Renal pelvis (tissue), 4 donors: ENCODE data around the gene MVB12A. TPM values are rescaled to one million over a fixed set of nuclear protein-coding genes. Genes with fewer than 3 reads are reported as not detected.

Experiments
- DNase-seq: peaks from one replicate; pipeline ENCODE4 v3.0.0-alpha.2; 2013
- polyA plus RNA-seq, 3 donors: library from polyadenylated mRNA; unstranded; fragments of 120-200 nt; gene quantifications; one replicate each; pipeline ENCODE4 v1.2.1, GENCODE V29; 2013; ENCODE audit not compliant: insufficient read length in 3 of 3

Gene MVB12A
- polyA plus RNA-seq, 3 donors, result 68.3 to 87.5 (median 73.0) TPM

DNA sequence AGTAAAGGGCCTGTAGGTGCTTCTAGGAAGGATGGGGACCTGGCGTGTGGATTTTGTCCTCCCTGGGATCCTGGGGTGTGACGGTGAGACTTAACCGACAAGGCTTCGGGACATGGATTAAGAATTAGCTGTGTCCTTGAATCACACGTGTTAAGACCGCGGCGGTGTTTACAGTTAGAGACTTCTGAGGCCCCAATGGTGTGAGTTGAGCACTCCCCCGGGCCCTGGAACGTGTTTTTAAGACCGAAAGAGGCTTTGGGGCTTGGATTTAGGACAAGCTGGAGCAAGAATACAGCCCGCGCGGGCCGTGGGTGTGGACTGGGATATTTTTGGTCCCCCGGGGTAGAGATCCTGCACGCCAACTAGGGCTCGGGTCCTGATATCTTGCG, 49.2 kb downstream of the MVB12A start:
- DNase-seq, result no peak

DNA sequence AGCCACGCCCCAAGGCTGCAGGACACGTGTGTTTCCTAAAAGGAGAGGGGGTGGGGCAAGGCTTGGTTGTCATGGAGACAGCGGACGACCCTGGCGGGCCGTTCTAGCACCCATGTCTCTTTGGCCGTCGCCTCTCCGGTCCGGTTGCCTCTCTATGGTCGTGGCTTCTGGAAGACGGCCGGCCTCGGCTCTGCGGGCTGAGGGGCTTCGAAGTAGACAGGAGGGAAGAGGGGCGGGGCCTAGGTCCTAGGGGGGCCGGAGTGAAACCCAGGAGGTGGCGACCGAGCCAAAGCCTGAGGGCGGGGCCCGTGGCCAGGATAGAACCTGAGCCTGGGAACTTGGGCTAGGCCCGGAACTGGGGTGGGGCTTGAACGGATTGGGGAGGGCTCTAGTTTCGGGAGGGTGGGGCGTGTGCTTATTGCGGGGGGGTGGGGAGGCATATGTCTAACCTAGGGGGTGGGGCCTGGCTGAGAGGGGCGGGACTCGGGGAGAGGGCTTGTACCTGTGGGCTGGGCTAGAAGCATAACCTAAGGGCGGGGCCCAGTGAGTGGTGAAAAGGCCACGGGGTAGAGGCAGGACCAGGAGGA, 49.7 kb downstream of the MVB12A start:
- DNase-seq, result peak; percentile 89

DNA sequence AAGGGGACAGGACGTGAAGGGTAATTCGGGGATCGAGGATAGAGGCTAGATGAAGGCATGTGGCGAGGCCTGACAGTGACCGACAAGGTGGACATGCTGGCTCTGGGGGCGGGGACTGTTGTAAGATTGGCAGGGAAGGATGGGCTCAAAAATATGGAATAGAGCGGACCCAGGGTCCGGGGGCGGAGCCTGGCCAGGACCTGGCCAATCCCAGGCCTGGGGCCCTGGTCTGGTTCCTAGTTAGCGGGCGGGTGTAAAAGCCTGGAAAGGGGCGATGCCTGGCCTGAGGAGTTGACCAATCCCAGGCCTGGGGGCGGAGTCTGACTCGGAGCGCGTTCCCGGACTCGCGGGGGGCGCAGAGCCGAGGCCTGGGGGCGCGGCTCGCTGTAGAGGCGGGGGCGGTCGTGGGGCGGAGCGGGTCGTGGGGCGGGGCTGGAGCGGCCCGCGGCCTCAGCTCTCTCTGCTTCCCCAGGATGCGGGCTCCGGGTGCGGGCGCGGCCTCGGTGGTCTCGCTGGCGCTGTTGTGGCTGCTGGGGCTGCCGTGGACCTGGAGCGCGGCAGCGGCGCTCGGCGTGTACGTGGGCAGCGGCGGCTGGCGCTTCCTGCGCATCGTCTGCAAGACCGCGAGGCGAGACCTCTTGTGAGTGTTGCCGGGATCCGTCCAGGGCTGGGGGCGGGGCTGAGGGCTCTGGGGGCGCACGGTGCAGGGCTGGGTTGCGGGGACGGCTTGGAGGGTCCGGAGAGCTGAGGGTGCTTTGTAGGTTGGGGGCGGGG, 50.4 kb downstream of the MVB12A start, which contains the start of gene SLC27A1:
Gene SLC27A1 (plus strand): TSS at position 457 of the 774 bp plus-strand sequence. CDS start 17 bp downstream, at position 474.
- DNase-seq, result peak; percentile 99

DNA sequence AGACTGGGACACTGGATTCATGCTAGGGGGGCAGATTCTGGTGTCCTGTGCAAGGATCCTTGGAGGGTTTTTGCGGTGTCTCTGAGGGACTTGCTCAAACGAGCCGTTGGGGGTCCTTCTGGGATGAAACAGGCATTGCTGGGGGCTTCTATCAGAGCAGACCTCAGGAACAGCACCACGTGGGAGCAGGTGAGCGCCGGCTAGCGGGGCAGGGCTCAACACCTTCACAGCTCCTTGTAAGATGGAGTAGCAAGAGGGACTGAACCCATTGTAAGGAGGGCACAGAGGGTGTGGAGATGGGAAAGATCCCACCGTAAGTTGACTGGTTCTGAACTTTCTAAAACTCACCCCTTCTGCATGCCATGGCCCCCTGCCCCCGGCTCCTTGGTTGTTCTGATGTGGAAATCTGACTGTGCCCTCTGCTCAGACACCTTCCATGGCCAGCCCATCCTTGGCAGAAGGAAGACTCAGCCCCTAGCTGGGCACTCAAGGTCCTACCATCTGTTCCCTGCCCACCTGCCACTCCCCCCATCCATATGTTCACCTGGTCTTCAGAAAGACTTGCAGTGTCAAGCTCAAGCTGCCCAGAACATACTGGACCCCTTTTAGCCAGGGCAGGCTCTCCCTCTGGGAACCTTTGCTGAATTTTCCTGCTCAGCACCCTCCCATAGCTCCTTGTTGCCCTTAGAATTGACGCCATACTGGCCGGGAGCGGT, 51.7 kb downstream of the MVB12A start:
- no peak for DNase-seq

- no peak for DNase-seq
Measured at GRCh38 chr19:17473041-17473440, 53.2 kb downstream of the MVB12A start.

Other genes starting within 250 kb of the MVB12A start
- gene USE1, start 204.7 kb upstream of the MVB12A start, polyA plus RNA-seq, result 10 to 100 TPM; 27.1 to 35.5 (median 29.1) TPM
- 10 to 100 TPM; 20.4 to 22.9 (median 21.2) TPM for gene OCEL1, start 193.8 kb upstream of the MVB12A start, polyA plus RNA-seq
- 10 to 100 TPM; 45.9 to 70.9 (median 56.8) TPM for gene NR2F6, start 174.1 kb upstream of the MVB12A start, polyA plus RNA-seq
- gene USHBP1, start 155.3 kb upstream of the MVB12A start, polyA plus RNA-seq, result 1 to 10 TPM; 5.9 to 7.8 (median 6.0) TPM
- gene BABAM1, start 152.6 kb upstream of the MVB12A start, polyA plus RNA-seq, result 100 to 1,000 TPM in 2 of 3 donors, 10 to 100 TPM in 1; 96.7 to 113 (median 107) TPM
- 1 to 10 TPM in 2 of 3 donors, under 1 TPM in 1; 0.91 to 2.3 (median 1.9) TPM for gene ANKLE1, start 138.1 kb upstream of the MVB12A start, polyA plus RNA-seq
- gene ABHD8, start 116.6 kb upstream of the MVB12A start, polyA plus RNA-seq, result 10 to 100 TPM in 2 of 3 donors, 1 to 10 TPM in 1; 9.7 to 13.5 (median 12.3) TPM
- gene MRPL34, start 114.2 kb upstream of the MVB12A start, polyA plus RNA-seq, result 10 to 100 TPM; 59.2 to 71.3 (median 63.5) TPM
- 10 to 100 TPM; 34.6 to 42.5 (median 40.7) TPM for gene DDA1, start 110.5 kb upstream of the MVB12A start, polyA plus RNA-seq
- 10 to 100 TPM; 11.2 to 17.0 (median 16.4) TPM for gene ANO8, start 85.2 kb upstream of the MVB12A start, polyA plus RNA-seq
- gene GTPBP3, start 82.5 kb upstream of the MVB12A start, polyA plus RNA-seq, result 10 to 100 TPM; 17.4 to 39.2 (median 34.1) TPM
- 100 to 1,000 TPM; 167 to 245 (median 205) TPM for gene PLVAP, start 42.7 kb upstream of the MVB12A start, polyA plus RNA-seq
- 1 to 10 TPM; 1.8 to 7.3 (median 6.7) TPM for gene CCDC194, start 25.9 kb upstream of the MVB12A start, polyA plus RNA-seq
- gene BST2, start 14.4 kb upstream of the MVB12A start, polyA plus RNA-seq, result 100 to 1,000 TPM; 130 to 149 (median 140) TPM
- gene TMEM221, start 28.6 kb downstream of the MVB12A start, polyA plus RNA-seq, result 1 to 10 TPM; 2.5 to 3.2 (median 3.1) TPM
- under 1 TPM in 1 of 3 donors, not detected in 2; 0.25 TPM for gene NXNL1, start 40.9 kb downstream of the MVB12A start, polyA plus RNA-seq
- 10 to 100 TPM; 14.0 to 22.6 (median 19.6) TPM for gene SLC27A1, start 50.5 kb downstream of the MVB12A start, polyA plus RNA-seq
- 10 to 100 TPM; 74.5 to 92.6 (median 86.3) TPM for gene PGLS, start 91.6 kb downstream of the MVB12A start, polyA plus RNA-seq
- 10 to 100 TPM; 52.1 to 63.5 (median 53.2) TPM for gene COLGALT1, start 135.6 kb downstream of the MVB12A start, polyA plus RNA-seq